DMS114 treated with DMSO at 0.1 percent for 48 hours (cell line): ENCODE measurements around the gene DCHS1.

Source experiments
- DNase-seq: peaks from one replicate; lab custom pipeline; 2025; ENCODE audit not compliant: unreplicated experiment; lab: John Stamatoyannopoulos, UW

The DCHS1 gene

GRCh38 chr11:6646918-6647679, 8.5 kb downstream of the DCHS1 start:
- no peak for DNase-seq

GRCh38 chr11:6646576-6646917, 9.1 kb downstream of the DCHS1 start:
- no peak for DNase-seq

GRCh38 chr11:6646071-6646470, 9.5 kb downstream of the DCHS1 start:
- no peak for DNase-seq

GRCh38 chr11:6642957-6643356, 12.7 kb downstream of the DCHS1 start:
- no peak for DNase-seq

GRCh38 chr11:6640985-6641701, 14.5 kb downstream of the DCHS1 start:
- no peak for DNase-seq

GRCh38 chr11:6640036-6640984, 15.3 kb downstream of the DCHS1 start:
- DNase-seq: no peak

GRCh38 chr11:6638429-6638828, 17.2 kb downstream of the DCHS1 start:
- no peak for DNase-seq

GRCh38 chr11:6637871-6638270, 17.7 kb downstream of the DCHS1 start:
- DNase-seq: no peak

GRCh38 chr11:6636480-6636879, 19.1 kb downstream of the DCHS1 start:
- DNase-seq: no peak

- no peak for DNase-seq
These were observed 20.3 kb downstream of the DCHS1 start for GRCh38 chr11:6635082-6635932.

- no peak for DNase-seq
These were observed 21.1 kb downstream of the DCHS1 start for GRCh38 chr11:6634534-6634933.

GRCh38 chr11:6633422-6634408, 21.9 kb downstream of the DCHS1 start:
- DNase-seq: no peak

GRCh38 chr11:6632116-6633073, 23.2 kb downstream of the DCHS1 start:
- no peak for DNase-seq

GRCh38 chr11:6631361-6631890, 24.2 kb downstream of the DCHS1 start:
- no peak for DNase-seq

GRCh38 chr11:6630632-6631291, 24.8 kb downstream of the DCHS1 start:
- DNase-seq: no peak

- no peak for DNase-seq
These were observed 25.5 kb downstream of the DCHS1 start for GRCh38 chr11:6629892-6630631.

- no peak for DNase-seq
These were observed 26.1 kb downstream of the DCHS1 start for GRCh38 chr11:6629573-6629891.
